IPS-18c (cell line): ENCODE measurements around the gene HIGD2A.

Experiments
- H3K4me3 ChIP-seq: 2 replicates; pipeline ENCODE4 v1.7.0; 2013; ENCODE audit warnings: low read depth, mild to moderate bottlenecking, low read length, moderate library complexity; ENCODE audit not compliant: insufficient read depth
- H3K9me3 ChIP-seq: one replicate; pipeline ENCODE4 v1.6.1; 2013; ENCODE audit warnings: mild to moderate bottlenecking, low read length, moderate library complexity; ENCODE audit not compliant: control insufficient read depth, insufficient read depth

Gene HIGD2A

GRCh38 chr5:176388444-176389134 is at the start of gene HIGD2A, which contains the start of gene NOP16:
HIGD2A (plus strand) TSS chr5:176388751; CDS start chr5:176388820, 69 bp downstream.
NOP16 (minus strand) TSS chr5:176388598; CDS start chr5:176388539, 59 bp downstream.
- no peaks in the 10 kb centered on the region for H3K9me3 ChIP-seq
- H3K4me3 ChIP-seq, result peak within 1 kb of the TSS; percentile 66

- Histone ChIP-seq H3K9me3 (peaks cover 5% of the 10 kb centered on the region), H3K4me3 (no peak overlapping the region)
These were observed 49.2 kb upstream of the HIGD2A start for GRCh38 chr5:176339304-176339703.

GRCh38 chr5:176341325-176342157 is 47.0 kb upstream of the HIGD2A start:
- H3K9me3 ChIP-seq, result peaks cover 5% of the 10 kb centered on the region
- H3K4me3 ChIP-seq, result no peak overlapping the region

GRCh38 chr5:176342158-176342483 is 46.4 kb upstream of the HIGD2A start:
- H3K4me3 ChIP-seq, result no peak overlapping the region
- H3K9me3 ChIP-seq, result peaks cover 5% of the 10 kb centered on the region

- peaks cover 5% of the 10 kb centered on the region for H3K9me3 ChIP-seq
- no peak overlapping the region for H3K4me3 ChIP-seq
These were observed 45.6 kb upstream of the HIGD2A start for GRCh38 chr5:176342766-176343458.

GRCh38 chr5:176350416-176350815 is 38.1 kb upstream of the HIGD2A start:
- Histone ChIP-seq H3K4me3 (no peak overlapping the region), H3K9me3 (no peaks in the 10 kb centered on the region)

GRCh38 chr5:176352116-176352878 is 36.3 kb upstream of the HIGD2A start:
- Histone ChIP-seq H3K4me3 (no peak overlapping the region), H3K9me3 (no peaks in the 10 kb centered on the region)

- no peak overlapping the region for H3K4me3 ChIP-seq
These were observed 35.0 kb upstream of the HIGD2A start for GRCh38 chr5:176353533-176353932.

GRCh38 chr5:176355400-176356178 is 33.0 kb upstream of the HIGD2A start:
- H3K4me3 ChIP-seq, result no peak overlapping the region
- no peaks in the 10 kb centered on the region for H3K9me3 ChIP-seq

More at GRCh38 chr5:176353533-176353932, 35.0 kb upstream of the HIGD2A start:
- no peaks in the 10 kb centered on the region for H3K9me3 ChIP-seq

- Histone ChIP-seq H3K4me3 (no peak overlapping the region), H3K9me3 (no peaks in the 10 kb centered on the region)
These were observed 32.4 kb upstream of the HIGD2A start for GRCh38 chr5:176356179-176356566.

- H3K9me3 ChIP-seq, result no peaks in the 10 kb centered on the region
- H3K4me3 ChIP-seq, result no peak overlapping the region
These were observed 28.9 kb upstream of the HIGD2A start for GRCh38 chr5:176359658-176360057.

- no peaks in the 10 kb centered on the region for H3K9me3 ChIP-seq
- H3K4me3 ChIP-seq, result peak overlapping the region; percentile 98
These were observed 27.6 kb upstream of the HIGD2A start for GRCh38 chr5:176360894-176361436.

GRCh38 chr5:176361437-176362232 is 26.9 kb upstream of the HIGD2A start, which contains the start of gene KIAA1191:
KIAA1191 (minus strand) TSS chr5:176361764; CDS start chr5:176359508, 2,256 bp downstream.
- H3K9me3 ChIP-seq, result peaks cover 2% of the 10 kb centered on the region
- peak within 1 kb of the TSS; percentile 98 for H3K4me3 ChIP-seq

- H3K4me3 ChIP-seq, result peak overlapping the region; percentile 98
- H3K9me3 ChIP-seq, result peaks cover 2% of the 10 kb centered on the region
These were observed 26.4 kb upstream of the HIGD2A start for GRCh38 chr5:176362233-176362490.

GRCh38 chr5:176364765-176365350 is 23.7 kb upstream of the HIGD2A start:
- Histone ChIP-seq H3K4me3 (peak overlapping the region; percentile 77), H3K9me3 (peaks cover 4% of the 10 kb centered on the region)
